Breast epithelium (tissue), 4 donors: ENCODE data around the gene MDK. TPM values are rescaled to one million over a fixed set of nuclear protein-coding genes. Genes with fewer than 3 reads are reported as not detected.

Experiments used
- DNase-seq, 2 donors: peaks; one replicate each; pipeline ENCODE4 v3.0.0-alpha.2; 2019; ENCODE audit warnings: low spot score in 2 of 2
- H3K27ac ChIP-seq, 2 donors: fragments of 200-600 bp; sonication (generic) in 1 of 2; one replicate each; pipeline ENCODE4 v1.5.1; 2016 to 2019; ENCODE audit warnings: mild to moderate bottlenecking in 1 of 2
- H3K27me3 ChIP-seq, 2 donors: fragments of 200-600 bp; sonication (generic) in 1 of 2; one replicate each; pipeline versions ENCODE4 v1.5.1 to v1.6.0; 2017 to 2019; ENCODE audit warnings: control low read depth in 1 of 2, mild to moderate bottlenecking in 1 of 2
- H3K36me3 ChIP-seq: fragments of 200-600 bp; one replicate; pipeline ENCODE4 v1.5.1; 2019
- H3K4me1 ChIP-seq, 2 donors: fragments of 200-600 bp; sonication (generic); one replicate each; pipeline ENCODE4 v1.5.1; 2016 to 2019; ENCODE audit warnings: control low read depth in 1 of 2
- H3K4me3 ChIP-seq, 3 donors: fragments of 200-600 bp; sonication (generic); 1 replicate in 2 of 3; 2 replicates in 1 of 3; pipeline ENCODE4 v1.5.1; 2016 to 2019; ENCODE audit warnings: mild to moderate bottlenecking in 3 of 3, moderate library complexity in 2 of 3
- H3K9me3 ChIP-seq, 2 donors: fragments of 200-600 bp; sonication (generic) in 1 of 2; one replicate each; pipeline ENCODE4 v1.5.1; 2016 to 2019; ENCODE audit warnings: control low read depth in 1 of 2
- CTCF ChIP-seq, 3 donors: fragments of 450-650 bp; IDR thresholded peaks; one replicate each; pipeline ENCODE4 v1.5.1; 2016 to 2017; ENCODE audit warnings: antibody characterized with exemption in 3 of 3, mild to moderate bottlenecking in 3 of 3, moderate library complexity in 3 of 3
- POLR2A ChIP-seq: fragments of 450-650 bp; IDR thresholded peaks from one replicate; pipeline ENCODE4 v1.6.1; 2016; ENCODE audit warnings: antibody characterized with exemption, mild to moderate bottlenecking, moderate library complexity
- POLR2AphosphoS5 ChIP-seq, 3 donors: sonication (generic); formaldehyde crosslinking; IDR thresholded peaks; one replicate each; pipeline ENCODE4 v1.6.1; 2017; ENCODE audit warnings: antibody characterized with exemption in 3 of 3
- intact Hi-C: fragments of 100-400 bp; cut with DNase I; formaldehyde crosslinking; loops from one replicate; pipeline ENCODE4 v1.15.1; 2023; ENCODE audit warnings: low total_unique reads
- total RNA-seq, 3 donors: library from RNA; depleted of rRNA; stranded (reverse); fragments of >200 nt; gene quantifications; one replicate each; pipeline ENCODE4 v1.1.0, GENCODE V29; 2016

Gene MDK
- total RNA-seq, 3 donors from 2014 or later = 20.5 to 115 (median 54.7) TPM

GRCh38 chr11:46360878-46361277 is 20.6 kb upstream of the MDK start:
- intact Hi-C loops = no loop called here
- Histone ChIP-seq H3K4me1 (peaks cover 19 to 29% of the 10 kb centered on the region in 2 donors), H3K4me3 (peak overlapping the region; percentile 30 to 61 (median 30))

DNA sequence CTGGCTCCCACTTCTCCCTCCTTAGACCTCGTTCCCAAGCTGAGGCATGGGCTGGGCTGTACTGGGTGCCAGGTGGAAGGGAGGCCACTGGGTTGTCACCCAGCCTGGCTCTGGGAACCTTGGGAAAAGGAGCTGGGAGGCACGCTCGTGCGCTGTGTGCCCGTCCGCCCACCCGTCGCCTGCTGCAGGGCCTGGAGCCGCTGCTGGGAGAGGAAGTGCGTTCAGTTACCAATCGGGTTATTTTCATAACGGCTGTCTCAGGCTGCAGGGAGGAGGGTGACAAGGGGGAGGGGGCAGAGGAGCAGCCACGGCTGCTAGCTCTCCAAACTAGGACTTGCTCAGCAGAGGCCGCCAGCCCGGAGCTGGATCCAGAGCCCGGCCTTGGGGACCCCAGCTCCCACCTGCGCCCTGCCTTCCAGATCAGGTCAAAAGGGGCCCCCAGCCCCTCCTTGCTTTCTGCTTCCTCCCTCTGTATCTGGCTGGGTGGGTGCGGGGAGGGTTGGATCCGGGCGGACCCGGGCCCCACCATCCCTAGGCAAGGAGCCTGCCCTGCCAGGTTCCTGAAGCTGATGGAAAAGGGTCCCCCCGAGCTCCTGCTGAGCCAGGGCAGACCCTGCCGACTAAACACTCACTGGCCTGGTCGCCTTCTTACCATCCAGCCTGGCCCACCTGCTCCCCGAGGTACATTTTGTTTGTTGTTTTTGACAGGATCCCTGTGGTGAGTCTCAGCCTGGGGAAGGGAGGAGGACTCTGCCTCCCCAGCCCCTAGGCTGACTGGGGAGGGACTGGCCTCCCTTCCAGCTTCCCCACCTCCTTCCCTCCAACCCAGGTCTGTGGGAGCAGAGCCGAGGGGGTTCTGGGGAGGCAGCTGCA is 19.9 kb upstream of the MDK start:
- intact Hi-C loops = no loop called here
- H3K4me1 ChIP-seq = peaks cover 19 to 29% of the 10 kb centered on the region in 2 donors
- H3K27ac ChIP-seq = peak overlapping the region; percentile 90 to 98
- DNase-seq = peak in 1 of 2 donors; percentile 49
- no peak for TF ChIP-seq POLR2A
- no peak for TF ChIP-seq POLR2AphosphoS5 (IDR thresholded peaks at IDR 0.05)
- TF ChIP-seq CTCF (IDR thresholded peaks at IDR 0.05) = no peak
- H3K36me3 ChIP-seq = no peaks in the 10 kb centered on the region
- peak overlapping the region; percentile 30 to 61 (median 30) for H3K4me3 ChIP-seq
- H3K9me3 ChIP-seq = no peaks in the 10 kb centered on the region
- H3K27me3 ChIP-seq = no peaks in the 10 kb centered on the region

More at GRCh38 chr11:46360878-46361277, 20.6 kb upstream of the MDK start:
- Histone ChIP-seq H3K27me3 (no peaks in the 10 kb centered on the region), H3K36me3 (no peaks in the 10 kb centered on the region), H3K27ac (peak overlapping the region; percentile 90 to 98), H3K9me3 (no peaks in the 10 kb centered on the region)
- DNase-seq = no peak
- TF ChIP-seq POLR2AphosphoS5 (IDR thresholded peaks at IDR 0.05) = no peak
- no peak for TF ChIP-seq POLR2A
- TF ChIP-seq CTCF (IDR thresholded peaks at IDR 0.05) = no peak

DNA sequence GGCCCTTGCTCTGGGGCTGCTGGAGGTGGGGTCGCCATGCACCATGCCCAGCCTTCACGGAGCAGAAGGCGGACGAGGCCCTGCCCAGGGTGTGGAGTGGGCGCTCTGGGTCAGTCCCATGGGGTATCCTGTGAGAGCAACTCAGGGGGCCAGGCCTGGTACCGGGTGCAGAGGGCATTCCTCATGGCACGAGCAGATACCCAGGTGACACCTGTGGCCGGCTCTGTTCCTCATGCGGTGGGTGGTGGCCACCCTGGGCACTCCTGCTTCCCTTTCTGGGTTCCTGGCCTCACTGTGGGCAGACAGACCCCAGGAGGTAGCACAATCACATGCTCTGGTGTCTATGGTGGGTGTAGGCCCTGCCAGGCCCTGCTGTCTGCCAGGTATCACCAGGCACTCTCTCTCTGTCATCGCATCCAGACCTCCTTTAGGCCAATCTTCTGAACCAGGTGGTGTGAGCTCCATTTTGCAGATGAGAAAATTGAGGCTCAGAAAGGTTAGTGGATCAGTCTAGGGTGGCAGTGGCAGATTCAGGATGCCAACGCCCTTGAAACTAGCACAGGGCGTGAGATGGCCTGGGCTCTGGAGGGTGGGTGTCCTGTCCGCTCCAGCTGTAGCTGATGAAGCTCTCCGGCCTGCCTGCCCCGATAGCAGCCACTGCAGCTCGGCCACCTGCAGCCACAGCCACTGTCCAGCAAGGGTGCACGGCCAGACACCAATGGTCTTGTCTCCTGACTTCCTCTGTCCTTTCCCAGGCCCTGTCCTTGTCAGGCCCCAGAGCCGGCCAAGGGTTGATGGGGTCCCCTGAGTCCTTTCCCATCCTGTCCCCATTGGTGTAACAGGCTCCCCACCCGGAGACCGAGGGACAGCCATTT is 19.1 kb upstream of the MDK start:
- H3K4me3 ChIP-seq = peak overlapping the region; percentile 30 to 61 (median 30)
- H3K27ac ChIP-seq = peak overlapping the region; percentile 90 to 98
- no peaks in the 10 kb centered on the region for H3K36me3 ChIP-seq
- intact Hi-C loops = no loop called here
- H3K27me3 ChIP-seq = no peaks in the 10 kb centered on the region
- no peak for DNase-seq
- TF ChIP-seq POLR2A (no peak), POLR2AphosphoS5 (IDR thresholded peaks at IDR 0.05) (no peak), CTCF (IDR thresholded peaks at IDR 0.05) (no peak)
- no peaks in the 10 kb centered on the region for H3K9me3 ChIP-seq
- H3K4me1 ChIP-seq = peaks cover 21 to 29% of the 10 kb centered on the region in 2 donors

- Histone ChIP-seq H3K27me3 (no peaks in the 10 kb centered on the region), H3K4me1 (peaks cover 22 to 29% of the 10 kb centered on the region in 2 donors), H3K27ac (peak overlapping the region; percentile 90 to 98), H3K36me3 (no peaks in the 10 kb centered on the region), H3K9me3 (no peaks in the 10 kb centered on the region), H3K4me3 (peak overlapping the region in 2 of 3 donors; percentile 2 to 50)
- DNase-seq = peak; percentile 70 to 77
- intact Hi-C loops = no loop called here
- TF ChIP-seq POLR2A = no peak
- no peak for TF ChIP-seq POLR2AphosphoS5 (IDR thresholded peaks at IDR 0.05)
- TF ChIP-seq CTCF (IDR thresholded peaks at IDR 0.05) = no peak
Measured at GRCh38 chr11:46363031-46363407, 18.4 kb upstream of the MDK start.
